RCC 7860 (cell line): Measurements from ENCODE around the gene SPINT3.

ENCODE experiments used
- DNase-seq: peaks from one replicate; pipeline ENCODE4 v3.0.0-alpha.2; 2015; ENCODE audit warnings: low spot score
- FAIRE-seq: peaks from 2 replicates; lab custom pipeline; 2012; peaks lifted over from hg19 to GRCh38; lab: Jason Lieb, UNC

SPINT3 gene

DNA sequence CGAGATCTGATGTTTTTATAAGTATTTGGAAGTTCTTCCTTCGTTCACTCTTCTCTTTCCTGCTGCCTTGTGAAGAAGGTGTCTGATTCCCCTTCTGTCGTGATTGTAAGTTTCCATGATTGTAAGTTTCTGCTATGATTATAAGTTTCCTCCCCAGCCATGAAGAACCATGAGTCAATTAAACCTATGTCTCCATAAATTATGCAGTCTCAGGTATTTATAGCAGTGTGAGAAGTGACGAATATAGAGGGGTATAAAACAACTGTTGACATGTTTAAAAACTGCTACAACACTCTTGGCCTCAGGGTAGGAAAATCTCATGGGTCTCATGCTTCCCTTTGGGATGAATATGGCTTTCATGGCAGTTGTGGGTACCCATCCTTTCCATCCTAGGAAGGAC is 51.7 kb downstream of the SPINT3 start:
- DNase-seq (no peak), FAIRE-seq (no peak)

- no peak for FAIRE-seq
Observed at GRCh38 chr20:45462711-45463509, 52.5 kb downstream of the SPINT3 start.

More at GRCh38 chr20:45462711-45463509, 52.5 kb downstream of the SPINT3 start:
- DNase-seq, result no peak
